Breast epithelium (tissue), 4 donors: Measurements from ENCODE around the gene CNTNAP5. TPM values are rescaled to one million over a fixed set of nuclear protein-coding genes. Genes with fewer than 3 reads are reported as not detected.

Experiments used
- DNase-seq, 2 donors: peaks; one replicate each; pipeline ENCODE4 v3.0.0-alpha.2; 2019; ENCODE audit warnings: low spot score in 2 of 2
- H3K27ac ChIP-seq, 2 donors: fragments of 200-600 bp; sonication (generic) in 1 of 2; one replicate each; pipeline ENCODE4 v1.5.1; 2016 to 2019; ENCODE audit warnings: mild to moderate bottlenecking in 1 of 2
- H3K27me3 ChIP-seq, 2 donors: fragments of 200-600 bp; sonication (generic) in 1 of 2; one replicate each; pipeline versions ENCODE4 v1.5.1 to v1.6.0; 2017 to 2019; ENCODE audit warnings: control low read depth in 1 of 2, mild to moderate bottlenecking in 1 of 2
- H3K36me3 ChIP-seq: fragments of 200-600 bp; one replicate; pipeline ENCODE4 v1.5.1; 2019
- H3K4me1 ChIP-seq, 2 donors: fragments of 200-600 bp; sonication (generic); one replicate each; pipeline ENCODE4 v1.5.1; 2016 to 2019; ENCODE audit warnings: control low read depth in 1 of 2
- H3K4me3 ChIP-seq, 3 donors: fragments of 200-600 bp; sonication (generic); 1 replicate in 2 of 3; 2 replicates in 1 of 3; pipeline ENCODE4 v1.5.1; 2016 to 2019; ENCODE audit warnings: mild to moderate bottlenecking in 3 of 3, moderate library complexity in 2 of 3
- H3K9me3 ChIP-seq, 2 donors: fragments of 200-600 bp; sonication (generic) in 1 of 2; one replicate each; pipeline ENCODE4 v1.5.1; 2016 to 2019; ENCODE audit warnings: control low read depth in 1 of 2
- CTCF ChIP-seq, 3 donors: fragments of 450-650 bp; IDR thresholded peaks; one replicate each; pipeline ENCODE4 v1.5.1; 2016 to 2017; ENCODE audit warnings: antibody characterized with exemption in 3 of 3, mild to moderate bottlenecking in 3 of 3, moderate library complexity in 3 of 3
- POLR2A ChIP-seq: fragments of 450-650 bp; IDR thresholded peaks from one replicate; pipeline ENCODE4 v1.6.1; 2016; ENCODE audit warnings: antibody characterized with exemption, mild to moderate bottlenecking, moderate library complexity
- POLR2AphosphoS5 ChIP-seq, 3 donors: sonication (generic); formaldehyde crosslinking; IDR thresholded peaks; one replicate each; pipeline ENCODE4 v1.6.1; 2017; ENCODE audit warnings: antibody characterized with exemption in 3 of 3
- intact Hi-C: fragments of 100-400 bp; cut with DNase I; formaldehyde crosslinking; loops from one replicate; pipeline ENCODE4 v1.15.1; 2023; ENCODE audit warnings: low total_unique reads
- total RNA-seq, 3 donors: library from RNA; depleted of rRNA; stranded (reverse); fragments of >200 nt; gene quantifications; one replicate each; pipeline ENCODE4 v1.1.0, GENCODE V29; 2016

The CNTNAP5 gene
- total RNA-seq, 3 donors from 2014 or later = 0.66 TPM; not detected in 2

- Histone ChIP-seq H3K27ac (no peak overlapping the region), H3K4me1 (no peaks in the 10 kb centered on the region), H3K9me3 (no peaks in the 10 kb centered on the region), H3K36me3 (no peaks in the 10 kb centered on the region), H3K4me3 (no peak overlapping the region), H3K27me3 (no peaks in the 10 kb centered on the region)
- TF ChIP-seq POLR2AphosphoS5 (IDR thresholded peaks at IDR 0.05) (no peak), CTCF (IDR thresholded peaks at IDR 0.05) (no peak), POLR2A (no peak)
- no peak for DNase-seq
- intact Hi-C loops = no loop called here
Observed at GRCh38 chr2:124333784-124334183, 308.7 kb downstream of the CNTNAP5 start.

- Histone ChIP-seq H3K27ac (no peak overlapping the region), H3K4me1 (no peaks in the 10 kb centered on the region)
- intact Hi-C loops = no loop called here
Observed at GRCh38 chr2:124335058-124335457, 310.0 kb downstream of the CNTNAP5 start.

GRCh38 chr2:124339709-124340108 lies 314.6 kb downstream of the CNTNAP5 start:
- Histone ChIP-seq H3K27me3 (no peaks in the 10 kb centered on the region), H3K36me3 (no peaks in the 10 kb centered on the region), H3K4me1 (no peaks in the 10 kb centered on the region), H3K4me3 (no peak overlapping the region), H3K9me3 (no peaks in the 10 kb centered on the region), H3K27ac (no peak overlapping the region)
- no peak for DNase-seq
- intact Hi-C loops = no loop called here
- TF ChIP-seq POLR2A (no peak), CTCF (IDR thresholded peaks at IDR 0.05) (no peak), POLR2AphosphoS5 (IDR thresholded peaks at IDR 0.05) (no peak)

More at GRCh38 chr2:124335058-124335457, 310.0 kb downstream of the CNTNAP5 start:
- DNase-seq = no peak
- no peaks in the 10 kb centered on the region for H3K27me3 ChIP-seq
- no peak overlapping the region for H3K4me3 ChIP-seq
- no peaks in the 10 kb centered on the region for H3K9me3 ChIP-seq
- no peaks in the 10 kb centered on the region for H3K36me3 ChIP-seq
- no peak for TF ChIP-seq POLR2A
- no peak for TF ChIP-seq POLR2AphosphoS5 (IDR thresholded peaks at IDR 0.05)
- TF ChIP-seq CTCF (IDR thresholded peaks at IDR 0.05) = no peak

GRCh38 chr2:124343827-124344498 lies 318.9 kb downstream of the CNTNAP5 start:
- H3K27ac ChIP-seq = no peak overlapping the region
- no peaks in the 10 kb centered on the region for H3K27me3 ChIP-seq
- no peak overlapping the region for H3K4me3 ChIP-seq
- no peak for DNase-seq
- H3K36me3 ChIP-seq = no peaks in the 10 kb centered on the region
- no peaks in the 10 kb centered on the region for H3K9me3 ChIP-seq
- intact Hi-C loops = no loop called here
- TF ChIP-seq CTCF (IDR thresholded peaks at IDR 0.05) (no peak), POLR2A (no peak), POLR2AphosphoS5 (IDR thresholded peaks at IDR 0.05) (no peak)
- no peaks in the 10 kb centered on the region for H3K4me1 ChIP-seq

- no peaks in the 10 kb centered on the region for H3K9me3 ChIP-seq
- no peak for TF ChIP-seq CTCF (IDR thresholded peaks at IDR 0.05)
- TF ChIP-seq POLR2A = no peak
- no peak for TF ChIP-seq POLR2AphosphoS5 (IDR thresholded peaks at IDR 0.05)
- no peaks in the 10 kb centered on the region for H3K4me1 ChIP-seq
- intact Hi-C loops = no loop called here
- H3K4me3 ChIP-seq = no peak overlapping the region
- no peak for DNase-seq
- H3K36me3 ChIP-seq = no peaks in the 10 kb centered on the region
- no peaks in the 10 kb centered on the region for H3K27me3 ChIP-seq
- H3K27ac ChIP-seq = no peak overlapping the region
Observed at GRCh38 chr2:124347209-124347608, 322.1 kb downstream of the CNTNAP5 start.
